Measurements from ENCODE around the gene MORN4. TPM values are rescaled to one million over a fixed set of nuclear protein-coding genes. Genes with fewer than 3 reads are reported as not detected.

MORN4 gene
- total and polyA plus RNA-seq, 8 donors, result 4.3 to 19.8 (median 6.8) TPM; not detected in 3

DNA sequence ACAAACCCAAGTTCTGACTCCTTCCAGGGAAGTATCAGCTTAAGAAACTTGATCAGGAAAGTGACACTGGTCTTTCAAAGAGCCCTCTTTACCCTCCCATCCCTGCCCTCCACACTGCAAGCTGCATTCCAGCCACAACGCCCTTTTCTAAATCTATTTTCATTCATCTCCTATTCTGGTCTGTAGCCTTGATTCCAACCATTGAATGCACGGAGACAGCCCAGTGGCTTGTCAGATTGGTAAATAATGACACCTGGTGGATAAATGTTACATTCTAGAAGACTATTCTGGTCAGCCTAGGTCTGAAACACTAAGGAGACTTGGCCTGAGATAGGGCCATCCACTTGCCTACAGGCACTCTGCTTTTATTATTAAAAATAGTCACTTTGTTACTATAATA lies 20.9 kb downstream of the MORN4 start:
- Histone ChIP-seq H3K36me3 (peaks cover 0 to 25% (median 14%) of the 10 kb centered on the region in 4 donors), H3K27ac (no peak overlapping the region), H3K9me3 (no peaks in the 10 kb centered on the region), H3K4me1 (no peaks in the 10 kb centered on the region), H3K4me3 (no peak overlapping the region), H3K27me3 (no peaks in the 10 kb centered on the region)
- intact Hi-C loops (cut with DNase I; ENCODE audit: low total_unique reads), result no loop called here
- peak in 1 of 2 donors; percentile 63 for DNase-seq
- TF ChIP-seq POLR2A (IDR thresholded peaks at IDR 0.05) (no peak), EP300 (IDR thresholded peaks at IDR 0.05) (no peak)
- TF ChIP-seq, protein P1, sequence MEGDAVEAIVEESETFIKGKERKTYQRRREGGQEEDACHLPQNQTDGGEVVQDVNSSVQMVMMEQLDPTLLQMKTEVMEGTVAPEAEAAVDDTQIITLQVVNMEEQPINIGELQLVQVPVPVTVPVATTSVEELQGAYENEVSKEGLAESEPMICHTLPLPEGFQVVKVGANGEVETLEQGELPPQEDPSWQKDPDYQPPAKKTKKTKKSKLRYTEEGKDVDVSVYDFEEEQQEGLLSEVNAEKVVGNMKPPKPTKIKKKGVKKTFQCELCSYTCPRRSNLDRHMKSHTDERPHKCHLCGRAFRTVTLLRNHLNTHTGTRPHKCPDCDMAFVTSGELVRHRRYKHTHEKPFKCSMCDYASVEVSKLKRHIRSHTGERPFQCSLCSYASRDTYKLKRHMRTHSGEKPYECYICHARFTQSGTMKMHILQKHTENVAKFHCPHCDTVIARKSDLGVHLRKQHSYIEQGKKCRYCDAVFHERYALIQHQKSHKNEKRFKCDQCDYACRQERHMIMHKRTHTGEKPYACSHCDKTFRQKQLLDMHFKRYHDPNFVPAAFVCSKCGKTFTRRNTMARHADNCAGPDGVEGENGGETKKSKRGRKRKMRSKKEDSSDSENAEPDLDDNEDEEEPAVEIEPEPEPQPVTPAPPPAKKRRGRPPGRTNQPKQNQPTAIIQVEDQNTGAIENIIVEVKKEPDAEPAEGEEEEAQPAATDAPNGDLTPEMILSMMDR (IDR thresholded peaks at IDR 0.05), result peak in 3 of 7 experiments; percentile 16 to 42 (median 18)
- WGBS, 5 donors, result 28 to 37% (median 33%) methylated on average over 2 of the region's 2 CpGs

GRCh38 chr10:97611473-97611872 lies 21.8 kb downstream of the MORN4 start:
- no peak overlapping the region for H3K4me3 ChIP-seq
- H3K4me1 ChIP-seq, result no peaks in the 10 kb centered on the region
- no peaks in the 10 kb centered on the region for H3K27me3 ChIP-seq
- no peak overlapping the region for H3K27ac ChIP-seq
- H3K9me3 ChIP-seq, result no peaks in the 10 kb centered on the region
- no peak for TF ChIP-seq EP300 (IDR thresholded peaks at IDR 0.05)
- TF ChIP-seq POLR2AphosphoS5 (IDR thresholded peaks at IDR 0.05), result no peak
- TF ChIP-seq, protein P1 (IDR thresholded peaks at IDR 0.05), result no peak
- no peak for TF ChIP-seq POLR2A (IDR thresholded peaks at IDR 0.05)
- peaks cover 0 to 21% (median 10%) of the 10 kb centered on the region in 4 donors for H3K36me3 ChIP-seq
- WGBS, 5 donors, result 77 to 92% (median 83%) methylated on average over 9 to 12 of the region's 12 CpGs
- intact Hi-C loops (cut with DNase I; ENCODE audit: low total_unique reads), result no loop called here
- DNase-seq, result no peak

DNA sequence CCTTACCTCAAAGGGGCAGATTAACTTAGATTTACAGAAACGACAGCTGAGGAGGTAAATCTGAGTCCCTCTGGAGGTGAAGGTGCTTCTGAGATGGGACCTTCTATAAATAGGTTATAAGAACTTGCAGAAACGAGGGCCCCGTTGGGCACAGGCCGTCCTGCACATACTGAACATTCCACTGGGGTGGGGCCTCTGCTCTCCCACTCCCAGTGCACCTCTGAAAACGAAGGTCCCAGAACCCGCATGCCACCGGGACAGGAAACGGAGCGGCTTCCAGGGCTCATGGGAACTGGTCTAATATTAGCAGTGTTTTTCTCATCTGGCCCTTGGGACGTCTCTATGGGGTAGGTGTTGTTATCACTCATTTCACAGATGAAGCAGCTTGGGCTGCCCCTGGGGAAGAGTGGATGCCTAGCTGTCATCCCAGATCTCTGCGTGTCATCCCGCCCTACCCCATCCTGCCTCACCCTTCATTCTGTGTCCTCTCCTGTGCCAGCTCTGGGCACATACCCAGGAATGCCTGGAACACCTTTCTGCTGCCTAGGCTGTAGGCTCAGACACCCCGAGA lies 24.2 kb downstream of the MORN4 start:
- no peak overlapping the region for H3K27ac ChIP-seq
- no peak for DNase-seq
- 76 to 90% (median 83%) methylated on average over 13 of the region's 13 CpGs for WGBS, 5 donors
- no peaks in the 10 kb centered on the region for H3K36me3 ChIP-seq
- TF ChIP-seq, protein P1 (IDR thresholded peaks at IDR 0.05), result no peak
- TF ChIP-seq POLR2AphosphoS5 (IDR thresholded peaks at IDR 0.05) (no peak), POLR2A (IDR thresholded peaks at IDR 0.05) (no peak), EP300 (IDR thresholded peaks at IDR 0.05) (no peak)
- intact Hi-C loops (cut with DNase I; ENCODE audit: low total_unique reads), result no loop called here
- H3K4me1 ChIP-seq, result no peaks in the 10 kb centered on the region
- H3K9me3 ChIP-seq, result no peaks in the 10 kb centered on the region
- no peak overlapping the region for H3K4me3 ChIP-seq
- no peaks in the 10 kb centered on the region for H3K27me3 ChIP-seq

DNA sequence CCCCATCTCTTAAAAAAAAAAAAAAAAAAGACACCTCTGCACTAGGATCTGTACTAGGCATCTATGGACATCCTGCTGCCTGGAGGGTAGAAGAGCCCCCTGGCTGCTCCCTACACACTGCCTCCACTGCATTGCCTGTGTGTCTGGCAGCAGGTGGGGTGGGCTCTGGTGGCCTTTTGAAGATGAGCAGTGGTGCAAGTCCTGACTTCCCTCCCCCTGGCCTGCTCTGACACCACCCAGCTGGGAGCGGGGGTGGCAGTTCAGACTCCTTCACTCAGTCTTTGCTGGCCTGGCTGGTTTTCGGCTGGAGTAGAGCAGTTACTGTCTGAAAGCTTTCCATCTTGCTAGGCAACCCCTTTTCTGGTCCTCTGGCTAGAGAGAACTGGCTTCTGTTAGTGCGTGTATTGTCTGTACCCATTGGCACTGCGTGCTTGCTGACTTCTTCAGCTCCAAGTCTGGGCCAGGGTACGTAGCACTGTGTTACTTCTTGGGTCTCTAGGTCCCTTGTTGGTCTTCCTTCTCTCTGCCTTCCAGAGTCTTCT lies 26.1 kb downstream of the MORN4 start:
- TF ChIP-seq POLR2A (IDR thresholded peaks at IDR 0.05), result no peak
- no peak for TF ChIP-seq POLR2AphosphoS5 (IDR thresholded peaks at IDR 0.05)
- TF ChIP-seq, protein P1 (IDR thresholded peaks at IDR 0.05), result no peak
- TF ChIP-seq EP300 (IDR thresholded peaks at IDR 0.05), result no peak
- no peak for DNase-seq
- intact Hi-C loops (cut with DNase I; ENCODE audit: low total_unique reads), result no loop called here
- H3K36me3 ChIP-seq, result no peaks in the 10 kb centered on the region
- no peaks in the 10 kb centered on the region for H3K9me3 ChIP-seq
- no peaks in the 10 kb centered on the region for H3K27me3 ChIP-seq
- no peaks in the 10 kb centered on the region for H3K4me1 ChIP-seq
- H3K4me3 ChIP-seq, result no peak overlapping the region
- 91 to 95% (median 93%) methylated on average over 5 of the region's 5 CpGs for WGBS, 5 donors
- H3K27ac ChIP-seq, result no peak overlapping the region
